H9 (cell line): Measurements from ENCODE around the gene LAGE3. TPM values are rescaled to one million over a fixed set of nuclear protein-coding genes. Genes with fewer than 3 reads are reported as not detected.

Experiments
- DNase-seq: peaks from one replicate; pipeline ENCODE4 v3.0.0-alpha.2; 2017
- H2AFZ ChIP-seq: one replicate; pipeline ENCODE4 v1.6.1; 2013; ENCODE audit warnings: mild to moderate bottlenecking, low read length, control low read depth, moderate library complexity
- H2AK5ac ChIP-seq: 2 replicates; pipeline ENCODE4 v1.6.1; 2013; ENCODE audit warnings: low read length, control low read depth, mixed read lengths; ENCODE audit not compliant: insufficient read length
- H2BK120ac ChIP-seq: one replicate; pipeline ENCODE4 v1.6.1; 2013; ENCODE audit warnings: low read depth, mild to moderate bottlenecking, low read length, control low read depth, inconsistent platforms; ENCODE audit not compliant: poor library complexity, severe bottlenecking
- H2BK12ac ChIP-seq: 2 replicates; pipeline ENCODE4 v1.6.1; 2013; ENCODE audit warnings: low read length, control low read depth, mixed read lengths, low read depth; ENCODE audit not compliant: insufficient read length
- H2BK15ac ChIP-seq: 2 replicates; pipeline ENCODE4 v1.6.1; 2013; ENCODE audit warnings: low read depth, low read length, control low read depth
- H2BK20ac ChIP-seq: one replicate; pipeline ENCODE4 v1.6.1; 2013; ENCODE audit warnings: low read depth, mild to moderate bottlenecking, low read length, control low read depth, inconsistent platforms; ENCODE audit not compliant: poor library complexity, severe bottlenecking
- H2BK5ac ChIP-seq: 2 replicates; pipeline ENCODE4 v1.6.1; 2013; ENCODE audit warnings: low read length, control low read depth, mixed read lengths; ENCODE audit not compliant: insufficient read length
- H3K14ac ChIP-seq: 2 replicates; pipeline ENCODE4 v1.6.1; 2013; ENCODE audit warnings: low read length, control low read depth; ENCODE audit not compliant: insufficient read depth
- H3K18ac ChIP-seq: 2 replicates; pipeline ENCODE4 v1.6.1; 2013; ENCODE audit warnings: low read depth, mild to moderate bottlenecking, mixed read lengths, low read length, control low read depth; ENCODE audit not compliant: insufficient read length
- H3K23ac ChIP-seq: 2 replicates; pipeline ENCODE4 v1.6.1; 2013; ENCODE audit warnings: low read length, control low read depth, mixed read lengths, low read depth; ENCODE audit not compliant: insufficient read length
- H3K23me2 ChIP-seq: 2 replicates; pipeline ENCODE4 v1.6.1; 2013; ENCODE audit warnings: low read depth, mild to moderate bottlenecking, mixed read lengths, low read length, control low read depth; ENCODE audit not compliant: insufficient read length, poor library complexity, severe bottlenecking
- H3K27ac ChIP-seq: 2 replicates; pipeline ENCODE4 v1.5.1; 2013; ENCODE audit warnings: low read length, control low read depth, mixed read lengths, low read depth; ENCODE audit not compliant: insufficient read length
- H3K27me3 ChIP-seq: 2 replicates; pipeline ENCODE4 v1.6.1; 2013; ENCODE audit warnings: low read length, control low read depth, inconsistent platforms; ENCODE audit not compliant: insufficient read depth
- H3K4ac ChIP-seq: 2 replicates; pipeline ENCODE4 v1.6.1; 2013; ENCODE audit warnings: low read depth, mild to moderate bottlenecking, control low read depth, inconsistent platforms, low read length, moderate library complexity
- H3K4me1 ChIP-seq: 2 replicates; pipeline ENCODE4 v1.6.1; 2013; ENCODE audit warnings: low read length, control low read depth, inconsistent platforms; ENCODE audit not compliant: insufficient read depth
- H3K4me2 ChIP-seq: 2 replicates; pipeline ENCODE4 v1.6.1; 2013; ENCODE audit warnings: low read length, control low read depth, mixed read lengths; ENCODE audit not compliant: insufficient read length, insufficient read depth
- H3K56ac ChIP-seq: 2 replicates; pipeline ENCODE4 v1.6.1; 2013; ENCODE audit warnings: low read depth, mild to moderate bottlenecking, mixed read lengths, low read length, control low read depth; ENCODE audit not compliant: insufficient read length
- H3K79me1 ChIP-seq: 2 replicates; pipeline ENCODE4 v1.6.1; 2013; ENCODE audit warnings: low read depth, mild to moderate bottlenecking, moderate library complexity, low read length, control low read depth, inconsistent platforms; ENCODE audit not compliant: insufficient read depth, poor library complexity, severe bottlenecking
- H3K79me2 ChIP-seq: 2 replicates; pipeline ENCODE4 v1.6.1; 2013; ENCODE audit warnings: low read length, control low read depth, inconsistent platforms; ENCODE audit not compliant: insufficient read depth
- H3K9ac ChIP-seq: 2 replicates; pipeline ENCODE4 v1.6.1; 2013; ENCODE audit warnings: low read length, control low read depth, mixed read lengths; ENCODE audit not compliant: insufficient read length; ENCODE audit errors: extremely low read depth
- H3K9me3 ChIP-seq: one replicate; pipeline ENCODE4 v1.6.1; 2013; ENCODE audit warnings: low read depth, low read length, inconsistent platforms; ENCODE audit not compliant: control insufficient read depth
- H3T11ph ChIP-seq: one replicate; pipeline ENCODE4 v1.6.1; 2013; ENCODE audit warnings: mild to moderate bottlenecking, low read length, control low read depth, inconsistent platforms
- H4K20me1 ChIP-seq: one replicate; pipeline ENCODE4 v1.6.1; 2013; ENCODE audit not compliant: control insufficient read depth, insufficient read length, insufficient read depth
- H4K5ac ChIP-seq: 2 replicates; pipeline ENCODE4 v1.6.1; 2013; ENCODE audit warnings: low read depth, mild to moderate bottlenecking, mixed read lengths, low read length, control low read depth; ENCODE audit not compliant: insufficient read length
- H4K8ac ChIP-seq: replicated peaks from 2 replicates; pipeline ENCODE4 v1.6.1; 2013; ENCODE audit warnings: low read length, control low read depth, mixed read lengths, low read depth; ENCODE audit not compliant: insufficient read length
- H4K91ac ChIP-seq: 2 replicates; pipeline ENCODE4 v1.6.1; 2013; ENCODE audit warnings: low read depth, mild to moderate bottlenecking, moderate library complexity, mixed read lengths, low read length, control low read depth; ENCODE audit not compliant: insufficient read length
- H3K27ac Mint-ChIP-seq, 3 experiments: 2 replicates in 2 of 3; 3 replicates in 1 of 3; pipeline ENCODE4 v1.8.0; 2020 to 2021; ENCODE audit warnings: mixed read lengths in 3 of 3, mild to moderate bottlenecking in 1 of 3, moderate library complexity in 1 of 3
- H3K27me3 Mint-ChIP-seq: 2 replicates; pipeline ENCODE4 v1.8.0; 2021; ENCODE audit warnings: low read depth, mild to moderate bottlenecking, moderate library complexity, mixed read lengths
- H3K36me3 Mint-ChIP-seq, 3 experiments: 2 replicates in 2 of 3; 3 replicates in 1 of 3; pipeline ENCODE4 v1.8.0; 2020 to 2021; ENCODE audit warnings: low read depth in 3 of 3, mixed read lengths in 3 of 3; ENCODE audit not compliant: insufficient read depth in 1 of 3
- H3K4me1 Mint-ChIP-seq, 2 experiments: 2 replicates each; pipeline ENCODE4 v1.8.0; 2020; ENCODE audit warnings: mixed read lengths in 2 of 2
- H3K4me3 Mint-ChIP-seq, 2 experiments: 2 replicates in 1 of 2; 3 replicates in 1 of 2; pipeline ENCODE4 v1.8.0; 2020 to 2021; ENCODE audit warnings: mild to moderate bottlenecking in 2 of 2, mixed read lengths in 2 of 2, moderate library complexity in 1 of 2
- H3K9me3 Mint-ChIP-seq, 2 experiments: 2 replicates in 1 of 2; 3 replicates in 1 of 2; pipeline ENCODE4 v1.8.0; 2020; ENCODE audit warnings: mild to moderate bottlenecking in 2 of 2, mixed read lengths in 2 of 2, moderate library complexity in 1 of 2
- CTCF ChIP-seq: fragments of 200-600 bp; sonication (generic); conservative IDR thresholded peaks from 3 replicates; pipeline ENCODE4 v1.8.0; 2021; ENCODE audit warnings: antibody characterized with exemption, mild to moderate bottlenecking
- WGBS: extraction: QIAGEN DNeasy Blood & Tissue Kit; methylation state at CpG from one replicate; pipeline ENCODE4 v1.1.7; 2013; ENCODE audit warnings: missing lambda C conversion rate, low lambda C conversion rate, mixed read lengths; ENCODE audit not compliant: insufficient read length; ENCODE audit errors: extremely low coverage; 5-methylcytosine and 5-hydroxymethylcytosine counted together
- total RNA-seq: library from RNA; stranded (reverse); gene quantifications from 2 replicates; pipeline ENCODE4 v1.2.1, GENCODE V29; 2021

Gene LAGE3
- total RNA-seq, 1 experiment from 2014 or later: 32.5 TPM

GRCh38 chrX:154449618-154450017 lies 29.5 kb downstream of the LAGE3 start:
- no peak overlapping the region for H4K8ac ChIP-seq
- Mint-ChIP-seq H3K27me3 (peaks cover 3% of the 10 kb centered on the region), H3K9me3 (peaks cover 64 to 89% of the 10 kb centered on the region in 2 experiments), H3K36me3 (peaks cover 34 to 57% (median 53%) of the 10 kb centered on the region in 3 experiments), H3K4me3 (no peak overlapping the region; a peak in 1 of 5 replicates), H3K27ac (no peak overlapping the region), H3K4me1 (no peaks in the 10 kb centered on the region)
- no peak overlapping the region for H2BK5ac ChIP-seq
- no peak overlapping the region for H3K14ac ChIP-seq
- H3K9ac ChIP-seq: no peak overlapping the region
- H2BK120ac ChIP-seq: no peak overlapping the region
- H3K27me3 ChIP-seq: no peaks in the 10 kb centered on the region
- no peak for TF ChIP-seq CTCF
- H3K4me1 ChIP-seq: no peaks in the 10 kb centered on the region
- H3K27ac ChIP-seq: no peak overlapping the region
- H2BK12ac ChIP-seq: no peak overlapping the region
- H4K91ac ChIP-seq: no peak overlapping the region
- H3K4me2 ChIP-seq: no peak overlapping the region
- H4K20me1 ChIP-seq: no peaks in the 10 kb centered on the region
- H3K9me3 ChIP-seq: peaks cover 30% of the 10 kb centered on the region
- H3K56ac ChIP-seq: no peak overlapping the region
- no peak overlapping the region for H2AK5ac ChIP-seq
- no peak overlapping the region for H2BK20ac ChIP-seq
- no peak overlapping the region for H4K5ac ChIP-seq
- no CpG with 5 or more reads among the region's 18 CpGs for WGBS
- no peak overlapping the region for H3T11ph ChIP-seq
- H2AFZ ChIP-seq: no peak overlapping the region
- no peaks in the 10 kb centered on the region for H3K23me2 ChIP-seq
- H3K23ac ChIP-seq: no peak overlapping the region
- no peak overlapping the region for H3K4ac ChIP-seq
- no peaks in the 10 kb centered on the region for H3K79me1 ChIP-seq
- H2BK15ac ChIP-seq: no peak overlapping the region
- H3K18ac ChIP-seq: no peak overlapping the region
- no peaks in the 10 kb centered on the region for H3K79me2 ChIP-seq
- no peak for DNase-seq
